ENCODE data around the gene NUP62. TPM values are rescaled to one million over a fixed set of nuclear protein-coding genes. Genes with fewer than 3 reads are reported as not detected.

Gene NUP62
- total RNA-seq, 6 experiments from 2014 or later, result 9.3 to 55.5 (median 32.6) TPM

DNA sequence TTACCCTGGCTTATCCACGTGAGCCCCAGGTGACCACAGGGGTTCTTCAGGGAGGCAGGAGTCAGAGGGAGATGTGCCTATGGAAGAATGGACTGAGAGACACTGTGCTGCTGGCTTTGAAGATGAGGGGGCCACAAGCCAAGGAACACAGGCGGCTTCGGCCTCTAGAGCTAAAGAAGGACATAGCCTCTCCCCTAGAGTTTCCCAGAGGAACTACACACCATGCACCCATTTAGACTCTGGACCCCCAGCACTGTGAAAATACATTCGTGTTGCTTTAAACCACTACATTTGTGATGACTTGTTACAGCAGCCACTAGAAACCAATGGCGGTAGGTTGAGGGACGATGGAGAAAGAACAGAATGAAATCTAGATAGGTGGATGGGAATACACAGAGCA, 14.0 kb downstream of the NUP62 start:
- WGBS (ENCODE audit: insufficient coverage, low coverage, low lambda C conversion rate, missing lambda C conversion rate), result 90% methylated on average over 4 of the region's 6 CpGs
- DNase-seq (no peak), ATAC-seq (no peak)
- no peaks in the 10 kb centered on the region for H3K27me3 ChIP-seq
- H3K4me3 ChIP-seq, result no peak overlapping the region
- H3K9me3 ChIP-seq, result no peaks in the 10 kb centered on the region
- no peak overlapping the region for H3K27ac ChIP-seq
- H3K4me1 ChIP-seq, result peaks cover 0 to 29% (median 11%) of the 10 kb centered on the region in 4 donors
- intact Hi-C loops (cut with DNase I), result no loop called here
- H3K36me3 ChIP-seq, result peaks cover 0 to 6% (median 0%) of the 10 kb centered on the region in 4 donors
- no peak for TF ChIP-seq POLR2A (IDR thresholded peaks at IDR 0.05)
- TF ChIP-seq, protein P1, sequence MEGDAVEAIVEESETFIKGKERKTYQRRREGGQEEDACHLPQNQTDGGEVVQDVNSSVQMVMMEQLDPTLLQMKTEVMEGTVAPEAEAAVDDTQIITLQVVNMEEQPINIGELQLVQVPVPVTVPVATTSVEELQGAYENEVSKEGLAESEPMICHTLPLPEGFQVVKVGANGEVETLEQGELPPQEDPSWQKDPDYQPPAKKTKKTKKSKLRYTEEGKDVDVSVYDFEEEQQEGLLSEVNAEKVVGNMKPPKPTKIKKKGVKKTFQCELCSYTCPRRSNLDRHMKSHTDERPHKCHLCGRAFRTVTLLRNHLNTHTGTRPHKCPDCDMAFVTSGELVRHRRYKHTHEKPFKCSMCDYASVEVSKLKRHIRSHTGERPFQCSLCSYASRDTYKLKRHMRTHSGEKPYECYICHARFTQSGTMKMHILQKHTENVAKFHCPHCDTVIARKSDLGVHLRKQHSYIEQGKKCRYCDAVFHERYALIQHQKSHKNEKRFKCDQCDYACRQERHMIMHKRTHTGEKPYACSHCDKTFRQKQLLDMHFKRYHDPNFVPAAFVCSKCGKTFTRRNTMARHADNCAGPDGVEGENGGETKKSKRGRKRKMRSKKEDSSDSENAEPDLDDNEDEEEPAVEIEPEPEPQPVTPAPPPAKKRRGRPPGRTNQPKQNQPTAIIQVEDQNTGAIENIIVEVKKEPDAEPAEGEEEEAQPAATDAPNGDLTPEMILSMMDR (IDR thresholded peaks at IDR 0.05), result no peak

DNA sequence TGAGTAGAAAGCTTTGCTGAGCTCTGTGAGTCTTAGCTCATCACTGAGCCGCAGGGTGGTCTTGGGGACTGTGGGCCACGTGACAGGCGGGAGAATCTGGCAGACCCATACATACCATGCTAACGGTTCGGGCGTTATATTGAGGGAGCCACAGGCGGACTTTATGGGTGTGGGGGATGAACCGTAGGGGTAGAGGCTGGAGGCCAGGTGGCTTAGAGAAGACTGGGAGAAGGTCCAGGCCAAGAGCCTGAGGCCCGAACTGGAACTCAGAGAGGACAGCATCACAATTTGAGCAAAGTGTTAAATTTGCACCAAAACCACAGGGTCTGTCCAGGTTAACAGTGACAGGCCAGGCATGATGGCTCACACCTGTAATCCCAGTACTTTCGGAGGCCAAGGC, 15.6 kb downstream of the NUP62 start:
- WGBS (ENCODE audit: insufficient coverage, low coverage, low lambda C conversion rate, missing lambda C conversion rate), result 94% methylated on average over 10 of the region's 10 CpGs

DNA sequence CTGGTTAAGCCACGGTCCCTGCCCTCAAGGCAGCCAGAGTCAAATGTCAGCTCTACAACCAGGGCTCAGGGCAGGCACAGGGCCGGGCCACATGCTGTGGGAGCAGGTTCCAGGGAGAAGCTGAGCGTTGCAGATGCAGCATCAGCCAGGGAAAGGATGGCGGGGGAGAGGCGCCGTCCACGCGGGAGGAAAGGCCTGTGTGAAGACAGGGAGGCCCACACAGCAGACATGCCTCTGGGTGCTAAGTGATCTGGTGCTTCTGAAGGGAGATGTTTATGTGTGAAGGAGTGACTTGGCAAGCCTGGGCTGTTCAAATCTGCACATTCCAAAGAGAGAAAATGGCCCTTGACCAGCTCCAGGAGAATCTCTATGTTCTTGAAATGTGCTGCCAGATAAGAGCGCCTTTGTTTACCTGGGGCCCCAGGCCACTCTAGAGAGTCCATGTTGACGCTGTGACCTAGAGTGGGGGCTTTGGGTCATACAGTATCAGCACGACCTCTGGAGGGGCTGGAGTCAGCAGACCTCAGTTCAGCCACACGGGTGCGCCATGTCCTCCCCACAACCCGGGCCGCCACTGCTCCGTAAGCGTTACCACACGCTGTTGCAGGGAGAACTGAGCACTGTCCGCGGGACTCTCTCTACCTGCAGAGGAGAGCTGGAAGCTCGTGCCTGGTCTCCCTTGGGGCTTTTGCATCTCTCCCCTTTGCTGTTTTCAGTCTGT, 16.2 kb downstream of the NUP62 start:
- peaks cover 0 to 15% (median 2%) of the 10 kb centered on the region in 4 donors for H3K36me3 ChIP-seq

More for the DNA sequence above, 15.6 kb downstream of the NUP62 start:
- ATAC-seq, result no peak
- H3K9me3 ChIP-seq, result no peaks in the 10 kb centered on the region
- TF ChIP-seq, protein P1 (IDR thresholded peaks at IDR 0.05), result no peak
- TF ChIP-seq POLR2A (IDR thresholded peaks at IDR 0.05), result no peak
- no peaks in the 10 kb centered on the region for H3K27me3 ChIP-seq
- H3K4me1 ChIP-seq, result peaks cover 0 to 29% (median 11%) of the 10 kb centered on the region in 4 donors
- peaks cover 0 to 10% (median 0%) of the 10 kb centered on the region in 4 donors for H3K36me3 ChIP-seq
- DNase-seq, result no peak
- H3K4me3 ChIP-seq, result no peak overlapping the region
- no peak overlapping the region for H3K27ac ChIP-seq
- intact Hi-C loops (cut with DNase I), result no loop called here

DNA sequence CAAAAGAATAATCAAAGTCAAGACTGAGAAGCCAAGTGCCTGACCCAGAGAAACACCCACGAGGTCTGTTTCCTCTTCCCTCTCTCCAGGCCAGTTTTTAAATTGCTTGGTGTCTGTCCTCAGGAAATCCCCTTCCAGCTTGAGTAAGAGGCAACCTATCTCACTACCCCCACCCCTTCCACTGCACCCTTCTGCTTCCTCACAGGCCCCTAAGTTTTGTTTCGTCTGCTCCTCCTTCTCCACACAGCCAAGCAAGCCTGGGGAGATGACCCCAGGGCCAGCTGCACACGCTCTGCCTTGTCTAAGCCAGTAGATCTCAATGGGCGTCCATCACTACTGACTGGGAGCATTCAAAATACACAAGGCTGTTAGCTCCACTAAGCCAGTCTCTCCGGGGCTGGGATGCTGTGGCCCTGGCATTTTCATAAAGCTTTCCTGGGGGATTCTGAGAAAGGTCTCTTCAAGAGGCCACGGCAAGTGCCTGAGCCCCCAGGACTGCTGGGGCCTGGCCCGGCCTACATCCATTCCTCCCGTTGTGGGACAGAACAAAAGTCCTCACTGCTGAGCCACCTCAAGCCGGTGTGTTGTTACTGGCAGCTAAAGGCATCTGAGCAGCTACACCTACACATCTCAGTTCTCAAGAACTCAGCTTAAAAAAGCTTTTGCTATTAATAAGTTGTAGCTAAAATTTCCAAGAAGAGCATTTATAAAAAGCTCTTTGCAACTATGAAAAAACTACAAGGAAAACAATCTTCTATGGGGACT, 17.7 kb downstream of the NUP62 start:
- 55% methylated on average over 8 of the region's 9 CpGs for whole genome bisulfite sequencing (ENCODE audit: insufficient coverage, low coverage, low lambda C conversion rate, missing lambda C conversion rate)
- Histone ChIP-seq H3K27ac (no peak overlapping the region), H3K4me1 (peaks cover 0 to 17% (median 8%) of the 10 kb centered on the region in 4 donors), H3K9me3 (no peaks in the 10 kb centered on the region), H3K36me3 (peaks cover 0 to 21% (median 5%) of the 10 kb centered on the region in 4 donors), H3K27me3 (no peaks in the 10 kb centered on the region), H3K4me3 (no peak overlapping the region)
- ATAC-seq (peak; percentile 5 to 77 (median 34)), DNase-seq (no peak)
- no peak for TF ChIP-seq POLR2A (IDR thresholded peaks at IDR 0.05)
- TF ChIP-seq, protein P1 (IDR thresholded peaks at IDR 0.05), result no peak
- intact Hi-C loops (cut with DNase I), result no loop called here

More for the DNA sequence above, 16.2 kb downstream of the NUP62 start:
- TF ChIP-seq, protein P1 (IDR thresholded peaks at IDR 0.05), result peak in 1 of 4 donors; percentile 11
- TF ChIP-seq POLR2A (IDR thresholded peaks at IDR 0.05), result no peak
- Histone ChIP-seq H3K4me3 (no peak overlapping the region), H3K4me1 (peaks cover 0 to 28% (median 10%) of the 10 kb centered on the region in 4 donors), H3K27me3 (no peaks in the 10 kb centered on the region), H3K9me3 (no peaks in the 10 kb centered on the region), H3K27ac (no peak overlapping the region)
- intact Hi-C loops (cut with DNase I), result no loop called here
- WGBS (ENCODE audit: insufficient coverage, low coverage, low lambda C conversion rate, missing lambda C conversion rate), result 69% methylated on average over 10 of the region's 21 CpGs
- no peak for ATAC-seq
- no peak for DNase-seq

All from right lobe of liver (tissue), 6 donors.